Inflammatory macrophage (primary cell): Measurements from ENCODE around the gene SEMA4C.
"Not testable (repeated sequence)": the region's sequence is repeated elsewhere in the genome, so short reads cannot be mapped to it uniquely, and the experiment has no call there.

Experiments used
- DNase-seq, 2 donors: peaks; one replicate each; pipeline ENCODE4 v3.0.0-alpha.2; 2020 to 2022

The SEMA4C gene

GRCh38 chr2:96864343-96865091, 5.4 kb downstream of the SEMA4C start:
- no peak for DNase-seq

GRCh38 chr2:96863575-96864342, 6.1 kb downstream of the SEMA4C start:
- DNase-seq: no peak

GRCh38 chr2:96863056-96863455, 6.8 kb downstream of the SEMA4C start:
- DNase-seq: not testable (repeated sequence)

- no peak for DNase-seq
Measured at GRCh38 chr2:96861074-96861473, 8.8 kb downstream of the SEMA4C start.

- DNase-seq: no peak
Measured at GRCh38 chr2:96860065-96861029, 9.5 kb downstream of the SEMA4C start.

- DNase-seq: no peak
Measured at GRCh38 chr2:96859681-96860064, 10.2 kb downstream of the SEMA4C start.

- no peak for DNase-seq
Measured at GRCh38 chr2:96859099-96859649, 10.7 kb downstream of the SEMA4C start.

- peak; percentile 99 for DNase-seq
Measured at GRCh38 chr2:96857667-96858372, 12.1 kb downstream of the SEMA4C start, which contains the start of gene ANKRD39. Gene ANKRD39 (minus strand): TSS chr2:96858016. CDS start chr2:96857987, 29 bp downstream.

GRCh38 chr2:96856776-96857666, 12.9 kb downstream of the SEMA4C start:
- DNase-seq: peak in 1 of 2 donors; percentile 41

GRCh38 chr2:96853321-96853720, 16.6 kb downstream of the SEMA4C start:
- no peak for DNase-seq

GRCh38 chr2:96852667-96853066, 17.2 kb downstream of the SEMA4C start:
- no peak for DNase-seq

- no peak for DNase-seq
Measured at GRCh38 chr2:96848264-96848663, 21.6 kb downstream of the SEMA4C start.

- DNase-seq: no peak
Measured at GRCh38 chr2:96847586-96847985, 22.3 kb downstream of the SEMA4C start.

- DNase-seq: no peak
Measured at GRCh38 chr2:96846825-96847224, 23.1 kb downstream of the SEMA4C start.

GRCh38 chr2:96844405-96844808, 25.5 kb downstream of the SEMA4C start:
- DNase-seq: no peak

GRCh38 chr2:96843538-96844268, 26.2 kb downstream of the SEMA4C start, which contains the start of gene ANKRD23:
Gene ANKRD23 (minus strand): TSS chr2:96844021. CDS start chr2:96843992, 29 bp downstream.
- no peak for DNase-seq

- DNase-seq: no peak
Measured at GRCh38 chr2:96842600-96842999, 27.3 kb downstream of the SEMA4C start.

GRCh38 chr2:96841701-96842495, 28.0 kb downstream of the SEMA4C start:
- DNase-seq: peak in 1 of 2 donors; percentile 6
